Loucy (cell line): ENCODE results near the gene FDXR.

Source experiments
- EZH2phosphoT487 ChIP-seq: fragments of 200-600 bp; IDR thresholded peaks from 2 replicates; pipeline ENCODE4 v1.6.1; 2018; ENCODE audit warnings: antibody characterized with exemption, mild to moderate bottlenecking, moderate library complexity, borderline replicate concordance
- TF ChIP-seq, protein P1 (sequence below): fragments of 200-600 bp; sonication (generic); conservative IDR thresholded peaks from 2 replicates; pipeline ENCODE4 v1.5.1; 2014; ENCODE audit warnings: mild to moderate bottlenecking, antibody characterized with exemption, low read length

DNA sequence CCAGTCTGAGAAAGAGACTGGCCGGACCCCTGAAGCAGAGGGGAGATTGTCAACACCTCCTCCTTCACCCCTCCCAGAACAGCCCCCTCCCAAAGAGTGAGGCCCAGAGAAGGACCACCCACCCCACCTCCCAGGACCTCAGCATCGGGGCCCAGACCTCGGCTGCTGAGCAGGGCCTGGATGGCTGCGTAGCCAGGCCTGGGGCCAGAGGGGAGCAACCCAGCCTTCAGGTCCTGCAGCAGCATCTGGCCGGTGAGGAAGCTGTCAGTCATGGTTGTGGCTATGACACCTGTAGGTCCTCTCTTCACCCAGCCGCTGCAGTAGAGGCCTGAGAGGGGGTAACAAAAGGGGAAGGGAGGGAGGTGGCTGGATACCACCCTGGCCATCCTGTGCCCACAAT, 9.9 kb downstream of the FDXR start:
- TF ChIP-seq, protein P1, sequence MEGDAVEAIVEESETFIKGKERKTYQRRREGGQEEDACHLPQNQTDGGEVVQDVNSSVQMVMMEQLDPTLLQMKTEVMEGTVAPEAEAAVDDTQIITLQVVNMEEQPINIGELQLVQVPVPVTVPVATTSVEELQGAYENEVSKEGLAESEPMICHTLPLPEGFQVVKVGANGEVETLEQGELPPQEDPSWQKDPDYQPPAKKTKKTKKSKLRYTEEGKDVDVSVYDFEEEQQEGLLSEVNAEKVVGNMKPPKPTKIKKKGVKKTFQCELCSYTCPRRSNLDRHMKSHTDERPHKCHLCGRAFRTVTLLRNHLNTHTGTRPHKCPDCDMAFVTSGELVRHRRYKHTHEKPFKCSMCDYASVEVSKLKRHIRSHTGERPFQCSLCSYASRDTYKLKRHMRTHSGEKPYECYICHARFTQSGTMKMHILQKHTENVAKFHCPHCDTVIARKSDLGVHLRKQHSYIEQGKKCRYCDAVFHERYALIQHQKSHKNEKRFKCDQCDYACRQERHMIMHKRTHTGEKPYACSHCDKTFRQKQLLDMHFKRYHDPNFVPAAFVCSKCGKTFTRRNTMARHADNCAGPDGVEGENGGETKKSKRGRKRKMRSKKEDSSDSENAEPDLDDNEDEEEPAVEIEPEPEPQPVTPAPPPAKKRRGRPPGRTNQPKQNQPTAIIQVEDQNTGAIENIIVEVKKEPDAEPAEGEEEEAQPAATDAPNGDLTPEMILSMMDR: no peak
- no peak for TF ChIP-seq EZH2phosphoT487
